Measurements from ENCODE around the gene SPRYD7.
A peak's percentile ranks its signal among the peaks of the same experiment; 100 is the strongest.

The SPRYD7 gene

GRCh38 chr13:49936968-49937273, 781 bp upstream of the SPRYD7 start:
- Histone ChIP-seq H3K23ac (ENCODE audit: low read length) (no peak overlapping the region), H3K18ac (ENCODE audit: low read length) (no peak overlapping the region), H4K5ac (ENCODE audit: low read length) (no peak overlapping the region), H3K4me2 (ENCODE audit: low read length) (peak overlapping the region; percentile 79), H3K4me1 (ENCODE audit: control insufficient read depth, low read depth, low read length) (no peaks in the 10 kb centered on the region), H2BK15ac (replicated peaks; ENCODE audit: low read depth) (no peak overlapping the region), H3K79me1 (ENCODE audit: low read length) (no peaks in the 10 kb centered on the region), H3K56ac (ENCODE audit: low read length) (peak overlapping the region; percentile 79), H3K27ac (ENCODE audit: low read depth, low read length) (no peak overlapping the region), H3K9ac (ENCODE audit: low read length) (peak overlapping the region; percentile 69), H3K36me3 (ENCODE audit: control insufficient read depth, insufficient read depth, low read length) (no peaks in the 10 kb centered on the region), H2AK5ac (ENCODE audit: low read length) (no peak overlapping the region), H3K4ac (ENCODE audit: low read depth, low read length) (no peak overlapping the region), H4K8ac (ENCODE audit: low read depth, low read length) (no peak overlapping the region), H3K79me2 (ENCODE audit: control insufficient read depth, insufficient read depth, low read length) (no peaks in the 10 kb centered on the region), H2BK5ac (ENCODE audit: low read length) (no peak overlapping the region), H3K4me3 (ENCODE audit: low read length) (peak overlapping the region; percentile 63), H3K27me3 (ENCODE audit: insufficient read depth, low read length, poor library complexity) (no peaks in the 10 kb centered on the region), H2BK120ac (ENCODE audit: low read depth, low read length) (no peak overlapping the region)
- WGBS (ENCODE audit: extremely low coverage, insufficient coverage, low lambda C conversion rate), result no CpG with 5 or more reads among the region's 21 CpGs
- DNase-seq, result peak; percentile 18

- peak; percentile 86 for DNase-seq
- no peaks in the 10 kb centered on the region for H3K79me1 ChIP-seq (ENCODE audit: low read length)
- no peaks in the 10 kb centered on the region for H3K79me2 ChIP-seq (ENCODE audit: control insufficient read depth, insufficient read depth, low read length)
These were observed 717 bp downstream of the SPRYD7 start for GRCh38 chr13:49935171-49936074.

GRCh38 chr13:49933511-49933910, 2.6 kb downstream of the SPRYD7 start:
- Histone ChIP-seq H2BK120ac (ENCODE audit: low read depth, low read length) (no peak overlapping the region), H4K8ac (ENCODE audit: low read depth, low read length) (no peak overlapping the region), H3K4me1 (ENCODE audit: control insufficient read depth, low read depth, low read length) (no peaks in the 10 kb centered on the region), H3K4me3 (ENCODE audit: low read length) (no peak overlapping the region), H3K79me1 (ENCODE audit: low read length) (no peaks in the 10 kb centered on the region), H2AK5ac (ENCODE audit: low read length) (no peak overlapping the region), H3K4me2 (ENCODE audit: low read length) (no peak overlapping the region), H3K79me2 (ENCODE audit: control insufficient read depth, insufficient read depth, low read length) (no peaks in the 10 kb centered on the region), H3K36me3 (ENCODE audit: control insufficient read depth, insufficient read depth, low read length) (no peaks in the 10 kb centered on the region), H2BK15ac (replicated peaks; ENCODE audit: low read depth) (no peak overlapping the region), H3K56ac (ENCODE audit: low read length) (no peak overlapping the region), H3K18ac (ENCODE audit: low read length) (no peak overlapping the region), H3K4ac (ENCODE audit: low read depth, low read length) (no peak overlapping the region), H3K27ac (ENCODE audit: low read depth, low read length) (no peak overlapping the region), H4K5ac (ENCODE audit: low read length) (no peak overlapping the region), H3K23ac (ENCODE audit: low read length) (no peak overlapping the region), H2BK5ac (ENCODE audit: low read length) (no peak overlapping the region), H3K27me3 (ENCODE audit: insufficient read depth, low read length, poor library complexity) (no peaks in the 10 kb centered on the region), H3K9ac (ENCODE audit: low read length) (no peak overlapping the region)
- WGBS (ENCODE audit: extremely low coverage, insufficient coverage, low lambda C conversion rate), result no CpG with 5 or more reads among the region's 7 CpGs
- DNase-seq, result no peak

More at GRCh38 chr13:49935171-49936074, 717 bp downstream of the SPRYD7 start:
- Histone ChIP-seq H2BK15ac (replicated peaks; ENCODE audit: low read depth) (no peak overlapping the region), H3K4me2 (ENCODE audit: low read length) (peak overlapping the region; percentile 66), H3K9ac (ENCODE audit: low read length) (peak overlapping the region; percentile 71), H3K4me1 (ENCODE audit: control insufficient read depth, low read depth, low read length) (no peaks in the 10 kb centered on the region), H3K36me3 (ENCODE audit: control insufficient read depth, insufficient read depth, low read length) (no peaks in the 10 kb centered on the region), H3K56ac (ENCODE audit: low read length) (peak overlapping the region; percentile 89), H3K18ac (ENCODE audit: low read length) (peak overlapping the region; percentile 42), H4K5ac (ENCODE audit: low read length) (no peak overlapping the region), H3K4ac (ENCODE audit: low read depth, low read length) (peak overlapping the region; percentile 1), H2BK120ac (ENCODE audit: low read depth, low read length) (no peak overlapping the region), H3K23ac (ENCODE audit: low read length) (no peak overlapping the region), H3K27ac (ENCODE audit: low read depth, low read length) (peak overlapping the region; percentile 45), H3K4me3 (ENCODE audit: low read length) (peak overlapping the region; percentile 48), H2BK5ac (ENCODE audit: low read length) (no peak overlapping the region), H4K8ac (ENCODE audit: low read depth, low read length) (no peak overlapping the region), H2AK5ac (ENCODE audit: low read length) (no peak overlapping the region), H3K27me3 (ENCODE audit: insufficient read depth, low read length, poor library complexity) (no peaks in the 10 kb centered on the region)
- no CpG with 5 or more reads among the region's 32 CpGs for WGBS (ENCODE audit: extremely low coverage, insufficient coverage, low lambda C conversion rate)

- no peaks in the 10 kb centered on the region for H3K27me3 ChIP-seq (ENCODE audit: insufficient read depth, low read length, poor library complexity)
- H2BK120ac ChIP-seq (ENCODE audit: low read depth, low read length), result no peak overlapping the region
- H2BK15ac ChIP-seq (replicated peaks; ENCODE audit: low read depth), result no peak overlapping the region
- no peak overlapping the region for H2AK5ac ChIP-seq (ENCODE audit: low read length)
- no peak overlapping the region for H3K27ac ChIP-seq (ENCODE audit: low read depth, low read length)
- no peaks in the 10 kb centered on the region for H3K36me3 ChIP-seq (ENCODE audit: control insufficient read depth, insufficient read depth, low read length)
- H3K4ac ChIP-seq (ENCODE audit: low read depth, low read length), result no peak overlapping the region
- H4K5ac ChIP-seq (ENCODE audit: low read length), result no peak overlapping the region
- no peak overlapping the region for H3K4me3 ChIP-seq (ENCODE audit: low read length)
- H2BK5ac ChIP-seq (ENCODE audit: low read length), result no peak overlapping the region
- no peak overlapping the region for H3K56ac ChIP-seq (ENCODE audit: low read length)
- H3K4me2 ChIP-seq (ENCODE audit: low read length), result no peak overlapping the region
- H3K79me1 ChIP-seq (ENCODE audit: low read length), result no peaks in the 10 kb centered on the region
- WGBS (ENCODE audit: extremely low coverage, insufficient coverage, low lambda C conversion rate), result no CpG with 5 or more reads among the region's 1 CpG
- H3K18ac ChIP-seq (ENCODE audit: low read length), result no peak overlapping the region
- DNase-seq, result no peak
- no peak overlapping the region for H3K9ac ChIP-seq (ENCODE audit: low read length)
- H4K8ac ChIP-seq (ENCODE audit: low read depth, low read length), result no peak overlapping the region
- H3K23ac ChIP-seq (ENCODE audit: low read length), result no peak overlapping the region
- H3K4me1 ChIP-seq (ENCODE audit: control insufficient read depth, low read depth, low read length), result no peaks in the 10 kb centered on the region
- no peaks in the 10 kb centered on the region for H3K79me2 ChIP-seq (ENCODE audit: control insufficient read depth, insufficient read depth, low read length)
These were observed 3.3 kb downstream of the SPRYD7 start for GRCh38 chr13:49932868-49933267.

- DNase-seq, result no peak
- no peak overlapping the region for H2BK120ac ChIP-seq (ENCODE audit: low read depth, low read length)
- no peak overlapping the region for H3K4me3 ChIP-seq (ENCODE audit: low read length)
- H3K27ac ChIP-seq (ENCODE audit: low read depth, low read length), result no peak overlapping the region
- H3K23ac ChIP-seq (ENCODE audit: low read length), result no peak overlapping the region
- no peak overlapping the region for H3K18ac ChIP-seq (ENCODE audit: low read length)
- no peak overlapping the region for H3K56ac ChIP-seq (ENCODE audit: low read length)
- WGBS (ENCODE audit: extremely low coverage, insufficient coverage, low lambda C conversion rate), result no CpG with 5 or more reads among the region's 2 CpGs
- H3K27me3 ChIP-seq (ENCODE audit: insufficient read depth, low read length, poor library complexity), result no peaks in the 10 kb centered on the region
- H3K79me1 ChIP-seq (ENCODE audit: low read length), result no peaks in the 10 kb centered on the region
- H3K4me2 ChIP-seq (ENCODE audit: low read length), result no peak overlapping the region
- no peak overlapping the region for H2BK15ac ChIP-seq (replicated peaks; ENCODE audit: low read depth)
- H3K9ac ChIP-seq (ENCODE audit: low read length), result no peak overlapping the region
- H2AK5ac ChIP-seq (ENCODE audit: low read length), result no peak overlapping the region
- H3K4me1 ChIP-seq (ENCODE audit: control insufficient read depth, low read depth, low read length), result no peaks in the 10 kb centered on the region
- H4K5ac ChIP-seq (ENCODE audit: low read length), result no peak overlapping the region
- H3K4ac ChIP-seq (ENCODE audit: low read depth, low read length), result no peak overlapping the region
- no peaks in the 10 kb centered on the region for H3K79me2 ChIP-seq (ENCODE audit: control insufficient read depth, insufficient read depth, low read length)
- no peaks in the 10 kb centered on the region for H3K36me3 ChIP-seq (ENCODE audit: control insufficient read depth, insufficient read depth, low read length)
- no peak overlapping the region for H2BK5ac ChIP-seq (ENCODE audit: low read length)
- no peak overlapping the region for H4K8ac ChIP-seq (ENCODE audit: low read depth, low read length)
These were observed 4.1 kb downstream of the SPRYD7 start for GRCh38 chr13:49932066-49932465.

GRCh38 chr13:49927755-49928154, 8.4 kb downstream of the SPRYD7 start:
- WGBS (ENCODE audit: extremely low coverage, insufficient coverage, low lambda C conversion rate), result no CpG with 5 or more reads among the region's 3 CpGs

More at GRCh38 chr13:49927755-49928154, 8.4 kb downstream of the SPRYD7 start:
- Histone ChIP-seq H2BK120ac (ENCODE audit: low read depth, low read length) (no peak overlapping the region), H3K18ac (ENCODE audit: low read length) (no peak overlapping the region), H3K23ac (ENCODE audit: low read length) (no peak overlapping the region), H3K79me2 (ENCODE audit: control insufficient read depth, insufficient read depth, low read length) (no peaks in the 10 kb centered on the region), H3K27ac (ENCODE audit: low read depth, low read length) (no peak overlapping the region), H3K27me3 (ENCODE audit: insufficient read depth, low read length, poor library complexity) (no peaks in the 10 kb centered on the region), H3K56ac (ENCODE audit: low read length) (no peak overlapping the region), H3K79me1 (ENCODE audit: low read length) (no peaks in the 10 kb centered on the region), H3K9ac (ENCODE audit: low read length) (no peak overlapping the region), H3K4me2 (ENCODE audit: low read length) (no peak overlapping the region), H4K5ac (ENCODE audit: low read length) (no peak overlapping the region), H2AK5ac (ENCODE audit: low read length) (no peak overlapping the region), H3K4ac (ENCODE audit: low read depth, low read length) (no peak overlapping the region), H2BK15ac (replicated peaks; ENCODE audit: low read depth) (no peak overlapping the region), H4K8ac (ENCODE audit: low read depth, low read length) (no peak overlapping the region), H2BK5ac (ENCODE audit: low read length) (no peak overlapping the region), H3K4me3 (ENCODE audit: low read length) (no peak overlapping the region), H3K4me1 (ENCODE audit: control insufficient read depth, low read depth, low read length) (no peaks in the 10 kb centered on the region), H3K36me3 (ENCODE audit: control insufficient read depth, insufficient read depth, low read length) (no peaks in the 10 kb centered on the region)
- no peak for DNase-seq
